Pericardium fibroblast (primary cell): ENCODE data around the gene HELZ. TPM values are rescaled to one million over a fixed set of nuclear protein-coding genes. Genes with fewer than 3 reads are reported as not detected.

ENCODE experiments used
- total RNA-seq: library from RNA; depleted of rRNA; stranded (reverse); fragments of >200 nt; gene quantifications from 2 replicates; pipeline ENCODE4 v1.2.3, GENCODE V29; 2015

HELZ gene, protein sequence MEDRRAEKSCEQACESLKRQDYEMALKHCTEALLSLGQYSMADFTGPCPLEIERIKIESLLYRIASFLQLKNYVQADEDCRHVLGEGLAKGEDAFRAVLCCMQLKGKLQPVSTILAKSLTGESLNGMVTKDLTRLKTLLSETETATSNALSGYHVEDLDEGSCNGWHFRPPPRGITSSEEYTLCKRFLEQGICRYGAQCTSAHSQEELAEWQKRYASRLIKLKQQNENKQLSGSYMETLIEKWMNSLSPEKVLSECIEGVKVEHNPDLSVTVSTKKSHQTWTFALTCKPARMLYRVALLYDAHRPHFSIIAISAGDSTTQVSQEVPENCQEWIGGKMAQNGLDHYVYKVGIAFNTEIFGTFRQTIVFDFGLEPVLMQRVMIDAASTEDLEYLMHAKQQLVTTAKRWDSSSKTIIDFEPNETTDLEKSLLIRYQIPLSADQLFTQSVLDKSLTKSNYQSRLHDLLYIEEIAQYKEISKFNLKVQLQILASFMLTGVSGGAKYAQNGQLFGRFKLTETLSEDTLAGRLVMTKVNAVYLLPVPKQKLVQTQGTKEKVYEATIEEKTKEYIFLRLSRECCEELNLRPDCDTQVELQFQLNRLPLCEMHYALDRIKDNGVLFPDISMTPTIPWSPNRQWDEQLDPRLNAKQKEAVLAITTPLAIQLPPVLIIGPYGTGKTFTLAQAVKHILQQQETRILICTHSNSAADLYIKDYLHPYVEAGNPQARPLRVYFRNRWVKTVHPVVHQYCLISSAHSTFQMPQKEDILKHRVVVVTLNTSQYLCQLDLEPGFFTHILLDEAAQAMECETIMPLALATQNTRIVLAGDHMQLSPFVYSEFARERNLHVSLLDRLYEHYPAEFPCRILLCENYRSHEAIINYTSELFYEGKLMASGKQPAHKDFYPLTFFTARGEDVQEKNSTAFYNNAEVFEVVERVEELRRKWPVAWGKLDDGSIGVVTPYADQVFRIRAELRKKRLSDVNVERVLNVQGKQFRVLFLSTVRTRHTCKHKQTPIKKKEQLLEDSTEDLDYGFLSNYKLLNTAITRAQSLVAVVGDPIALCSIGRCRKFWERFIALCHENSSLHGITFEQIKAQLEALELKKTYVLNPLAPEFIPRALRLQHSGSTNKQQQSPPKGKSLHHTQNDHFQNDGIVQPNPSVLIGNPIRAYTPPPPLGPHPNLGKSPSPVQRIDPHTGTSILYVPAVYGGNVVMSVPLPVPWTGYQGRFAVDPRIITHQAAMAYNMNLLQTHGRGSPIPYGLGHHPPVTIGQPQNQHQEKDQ (N-terminal part only)
- total RNA-seq: 22.4 and 38.2 TPM in 2 replicates

DNA sequence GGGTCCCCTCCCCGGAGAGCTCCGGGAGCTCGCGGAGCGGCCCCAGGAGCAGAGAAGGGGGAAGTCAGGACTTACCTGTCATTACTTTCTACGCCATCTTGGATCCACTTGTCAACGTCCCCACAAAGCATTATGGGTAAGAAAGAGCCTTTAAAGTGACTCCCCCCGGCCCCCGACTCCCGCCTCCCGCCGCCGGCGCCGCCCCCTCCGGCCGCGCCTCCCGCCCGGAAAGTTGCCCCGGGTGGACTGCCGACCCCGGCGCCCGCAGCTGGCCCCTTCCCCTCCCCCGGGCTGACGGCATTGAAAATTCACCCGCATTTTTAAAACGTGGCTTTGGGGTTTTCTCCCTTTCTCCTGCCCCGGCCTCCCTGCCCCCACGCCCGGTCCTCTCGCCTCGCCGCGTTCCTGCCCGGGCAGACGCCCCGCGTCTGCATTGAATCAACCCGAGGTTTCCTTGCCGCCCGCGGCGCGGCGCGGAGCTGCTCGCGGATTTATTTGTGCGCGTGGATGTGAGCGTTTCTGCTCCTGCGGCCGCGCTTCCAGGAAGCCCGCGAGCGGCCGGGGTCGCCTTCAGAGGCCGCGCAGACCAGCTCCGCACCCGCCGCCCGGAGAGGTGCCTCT, at the start of gene HELZ:
Gene HELZ (minus strand): TSS at position 124 of the 621 bp plus-strand sequence. CDS start 26,392 bp downstream, outside the sequence.

DNA sequence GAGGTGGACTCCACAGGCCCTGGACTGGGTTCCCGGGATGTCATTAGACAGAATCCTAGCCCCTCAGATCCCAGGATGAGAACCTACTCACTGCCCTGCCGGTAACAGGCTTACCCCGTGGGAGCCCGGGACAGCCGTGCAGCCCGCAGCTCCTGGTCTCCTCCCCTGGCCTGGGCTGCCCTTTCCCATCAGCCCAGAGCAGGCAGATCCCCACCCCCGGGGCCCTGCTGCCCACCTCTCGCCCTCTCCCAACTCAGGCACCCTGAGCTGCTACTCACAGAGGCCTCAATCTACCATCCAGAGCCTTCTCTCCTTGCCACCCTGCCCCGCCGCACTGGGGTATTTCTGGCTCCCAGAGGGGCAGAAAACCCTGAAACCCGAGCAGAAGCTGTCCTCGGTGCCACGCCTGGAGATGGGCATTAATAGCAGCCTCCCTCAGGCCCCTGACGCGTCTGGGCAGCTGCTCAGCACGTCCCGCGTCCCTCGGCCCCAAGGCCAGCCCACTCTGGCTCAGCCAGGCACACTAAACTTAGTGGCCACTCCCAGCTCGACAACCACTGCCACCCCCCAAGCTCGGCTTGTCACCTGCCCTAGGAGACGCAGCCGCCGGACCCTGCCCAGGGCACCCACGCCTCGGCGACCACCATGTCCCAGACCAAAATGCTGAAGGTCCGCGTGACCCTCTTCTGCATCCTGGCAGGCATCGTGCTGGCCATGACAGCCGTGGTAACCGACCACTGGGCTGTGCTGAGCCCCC, 200.8 kb downstream of the HELZ start, which contains the start of gene CACNG1:
Gene CACNG1 (plus strand): TSS at position 539 of the 757 bp plus-strand sequence. CDS start 107 bp downstream, at position 646.

Other genes starting within 250 kb of the HELZ start
- gene CACNG1, start 200.6 kb downstream of the HELZ start, total RNA-seq: 0.51 TPM in 1 of 2 replicates, not detected in the other
- 11.3 and 22.0 TPM in 2 replicates for gene PSMD12, start 121.4 kb upstream of the HELZ start, total RNA-seq
- gene PITPNC1, start 132.1 kb upstream of the HELZ start, total RNA-seq: 5.0 and 10.4 TPM in 2 replicates